GM12872 (cell line): Measurements from ENCODE around the gene LAMTOR4.

Experiments used
- CTCF ChIP-seq: IDR thresholded peaks from 3 replicates; pipeline ENCODE4 v1.5.1; 2011; ENCODE audit warnings: low read depth, mild to moderate bottlenecking, low read length, moderate library complexity; ENCODE audit not compliant: insufficient read depth

LAMTOR4 gene

GRCh38 chr7:100171840-100172239, 23.1 kb downstream of the LAMTOR4 start:
- no peak for TF ChIP-seq CTCF

- no peak for TF ChIP-seq CTCF
These were observed 25.2 kb downstream of the LAMTOR4 start for GRCh38 chr7:100173806-100174495.

GRCh38 chr7:100174582-100174981, 25.9 kb downstream of the LAMTOR4 start:
- no peak for TF ChIP-seq CTCF

- no peak for TF ChIP-seq CTCF
These were observed 26.7 kb downstream of the LAMTOR4 start for GRCh38 chr7:100175296-100175935.

GRCh38 chr7:100176096-100177044, 27.7 kb downstream of the LAMTOR4 start:
- TF ChIP-seq CTCF: no peak

GRCh38 chr7:100177045-100178001, 28.6 kb downstream of the LAMTOR4 start, which contains the start of the genes GPC2 and STAG3:
Gene GPC2 (minus strand): TSS chr7:100177381. CDS start chr7:100177199, 182 bp downstream.
Gene STAG3 (plus strand): TSS chr7:100177918. CDS start chr7:100180557, 2,639 bp downstream.
- no peak for TF ChIP-seq CTCF
